Prostate gland (tissue), 2 donors: Measurements from ENCODE around the gene C12orf50. TPM values are rescaled to one million over a fixed set of nuclear protein-coding genes. Genes with fewer than 3 reads are reported as not detected.
A peak's percentile ranks its signal among the peaks of the same experiment; 100 is the strongest.

ENCODE experiments used
- DNase-seq: peaks from one replicate; pipeline ENCODE4 v3.0.0-alpha.2; 2019; ENCODE audit warnings: low spot score
- H3K27ac ChIP-seq, 2 donors: fragments of 200-600 bp; sonication (generic); 2 replicates each; pipeline ENCODE4 v1.5.1; 2017 to 2019
- H3K27me3 ChIP-seq: fragments of 200-600 bp; sonication (generic); replicated peaks from 2 replicates; pipeline ENCODE4 v1.5.1; 2019; ENCODE audit not compliant: insufficient read depth
- H3K36me3 ChIP-seq, 2 donors: fragments of 200-600 bp; sonication (generic); 1 replicate in 1 of 2; 2 replicates in 1 of 2; pipeline versions ENCODE4 v1.5.1 to v1.8.1; 2017 to 2019
- H3K4me1 ChIP-seq: fragments of 200-600 bp; sonication (generic); replicated peaks from 2 replicates; pipeline ENCODE4 v1.5.1; 2019
- H3K4me3 ChIP-seq, 2 donors: fragments of 200-600 bp; sonication (generic); 2 replicates each; pipeline ENCODE4 v1.5.1; 2017 to 2019
- H3K9me3 ChIP-seq: fragments of 200-600 bp; sonication (generic); 2 replicates; pipeline ENCODE4 v1.5.1; 2017
- CTCF ChIP-seq, 4 experiments: fragments of 200-600 bp in 2 of 4; fragments of 450-650 bp in 2 of 4; sonication (generic) in 2 of 4; IDR thresholded peaks; 1 replicate in 3 of 4; 2 replicates in 1 of 4; pipeline ENCODE4 v1.5.1; 2016 to 2019; ENCODE audit warnings: antibody characterized with exemption in 4 of 4, mild to moderate bottlenecking in 2 of 4, moderate library complexity in 2 of 4
- POLR2A ChIP-seq: fragments of 450-650 bp; IDR thresholded peaks from one replicate; pipeline ENCODE4 v1.6.1; 2016; ENCODE audit warnings: antibody characterized with exemption, mild to moderate bottlenecking
- POLR2AphosphoS5 ChIP-seq: sonication (generic); formaldehyde crosslinking; IDR thresholded peaks from one replicate; pipeline ENCODE4 v1.6.1; 2017; ENCODE audit warnings: antibody characterized with exemption
- WGBS: methylation state at CpG from one replicate; pipeline ENCODE4 v1.1.5; 2018; 5-methylcytosine and 5-hydroxymethylcytosine counted together
- intact Hi-C: fragments of 100-400 bp; cut with DNase I; formaldehyde crosslinking; loops from one replicate; pipeline ENCODE4 v1.14.2; 2022
- total RNA-seq, 2 donors: library from RNA; depleted of rRNA; stranded (reverse); fragments of >200 nt; gene quantifications; one replicate each; pipeline ENCODE4 v1.1.0, GENCODE V29; 2016

C12orf50 gene
- total RNA-seq, 2 donors from 2014 or later: 6.7 TPM; not detected in 1

GRCh38 chr12:88057994-88058718 lies 29.0 kb upstream of the C12orf50 start:
- no peaks in the 10 kb centered on the region for H3K36me3 ChIP-seq
- WGBS: 95% methylated on average over 4 of the region's 4 CpGs
- intact Hi-C loops: no loop called here

DNA sequence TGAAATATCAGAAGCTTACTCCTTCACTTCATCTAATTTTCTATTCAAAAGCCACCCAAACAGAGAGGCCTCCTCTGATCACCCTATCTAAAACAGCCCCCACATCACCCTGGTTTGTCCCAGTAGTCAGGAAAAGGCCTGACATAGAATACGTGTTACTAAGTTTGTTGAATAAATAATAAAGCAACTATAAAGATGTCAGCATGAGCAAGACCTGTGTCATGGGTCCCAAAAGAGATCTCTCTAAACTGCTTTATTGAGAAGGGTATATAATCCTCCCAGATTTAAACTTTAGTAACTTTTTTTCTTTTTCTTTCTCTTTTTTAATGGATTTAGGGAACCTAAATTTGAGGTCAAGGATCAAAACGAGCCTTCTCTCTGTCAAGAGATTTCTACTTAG lies 27.4 kb upstream of the C12orf50 start:
- WGBS: 65% methylated on average over 2 of the region's 2 CpGs
- no peaks in the 10 kb centered on the region for H3K36me3 ChIP-seq

More at GRCh38 chr12:88057994-88058718, 29.0 kb upstream of the C12orf50 start:
- H3K27ac ChIP-seq: no peak overlapping the region
- no peaks in the 10 kb centered on the region for H3K27me3 ChIP-seq
- H3K4me1 ChIP-seq: no peaks in the 10 kb centered on the region
- H3K9me3 ChIP-seq: no peaks in the 10 kb centered on the region
- TF ChIP-seq CTCF (IDR thresholded peaks at IDR 0.05) (no peak), POLR2AphosphoS5 (no peak), POLR2A (no peak)
- H3K4me3 ChIP-seq: no peak overlapping the region
- DNase-seq: no peak

DNA sequence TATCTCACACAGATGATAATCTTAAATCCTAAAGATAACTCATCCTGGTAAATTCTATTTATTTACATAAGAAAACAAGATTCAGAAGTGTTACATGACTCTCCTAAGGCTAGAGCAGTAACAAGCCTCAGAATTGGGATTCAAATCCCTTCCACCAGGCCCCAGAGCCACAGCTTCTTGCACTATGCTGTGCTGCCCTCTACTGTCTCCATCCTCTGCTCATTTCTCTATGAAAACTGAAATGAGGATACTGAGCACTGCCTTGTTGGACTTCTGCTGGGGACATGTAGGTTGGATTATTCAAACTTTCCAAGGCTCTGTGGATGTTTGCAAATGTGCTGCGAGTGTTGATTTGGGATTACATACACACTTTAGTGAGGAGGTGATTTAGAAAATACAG lies 23.5 kb upstream of the C12orf50 start:
- intact Hi-C loops: no loop called here
- WGBS: 80% methylated on average over 1 of the region's 1 CpG
- TF ChIP-seq POLR2AphosphoS5: no peak
- TF ChIP-seq CTCF (IDR thresholded peaks at IDR 0.05): peak in 1 of 4 experiments; percentile 14
- H3K9me3 ChIP-seq: no peaks in the 10 kb centered on the region
- no peak overlapping the region for H3K4me3 ChIP-seq
- H3K4me1 ChIP-seq: no peaks in the 10 kb centered on the region
- no peak for DNase-seq
- no peak overlapping the region for H3K27ac ChIP-seq
- no peaks in the 10 kb centered on the region for H3K27me3 ChIP-seq
- no peaks in the 10 kb centered on the region for H3K36me3 ChIP-seq

More for the DNA sequence above, 27.4 kb upstream of the C12orf50 start:
- intact Hi-C loops: no loop called here
- Histone ChIP-seq H3K4me3 (no peak overlapping the region), H3K27ac (no peak overlapping the region), H3K4me1 (no peaks in the 10 kb centered on the region), H3K27me3 (no peaks in the 10 kb centered on the region), H3K9me3 (no peaks in the 10 kb centered on the region)
- no peak for DNase-seq
- TF ChIP-seq CTCF (IDR thresholded peaks at IDR 0.05) (no peak), POLR2A (no peak), POLR2AphosphoS5 (no peak)

- no peak for DNase-seq
These were observed 14.8 kb upstream of the C12orf50 start for GRCh38 chr12:88044035-88044434.

More at GRCh38 chr12:88044035-88044434, 14.8 kb upstream of the C12orf50 start:
- Histone ChIP-seq H3K4me3 (no peak overlapping the region), H3K27ac (no peak overlapping the region), H3K4me1 (no peaks in the 10 kb centered on the region), H3K27me3 (no peaks in the 10 kb centered on the region), H3K36me3 (no peaks in the 10 kb centered on the region), H3K9me3 (no peaks in the 10 kb centered on the region)
- intact Hi-C loops: no loop called here
- TF ChIP-seq POLR2A: no peak
- TF ChIP-seq POLR2AphosphoS5: no peak
- no peak for TF ChIP-seq CTCF (IDR thresholded peaks at IDR 0.05)
- 94% methylated on average over 5 of the region's 5 CpGs for WGBS
